Activated CD4-positive, alpha-beta T cell treated with anti-CD3 and anti-CD28 coated beads, Interleukin-2, Interleukin-4, amounts not matched to agents 100 ng/mL and 50 ng/mL, durations not matched to agents 16 hours and 8 hours (primary cell): ENCODE results near the gene GRK4.

Source experiments
- DNase-seq: peaks from one replicate; pipeline ENCODE4 v3.0.0-alpha.2; 2020; ENCODE audit warnings: low spot score

GRK4 gene

GRCh38 chr4:3013323-3013722 lies 50.0 kb downstream of the GRK4 start:
- no peak for DNase-seq

GRCh38 chr4:3013839-3014350 lies 50.5 kb downstream of the GRK4 start:
- DNase-seq, result peak; percentile 86

- no peak for DNase-seq
These were observed 53.6 kb downstream of the GRK4 start for GRCh38 chr4:3016961-3017360.

GRCh38 chr4:3017504-3017903 lies 54.1 kb downstream of the GRK4 start:
- no peak for DNase-seq

- no peak for DNase-seq
These were observed 55.9 kb downstream of the GRK4 start for GRCh38 chr4:3019145-3019846.

- no peak for DNase-seq
These were observed 57.8 kb downstream of the GRK4 start for GRCh38 chr4:3021127-3021526.

GRCh38 chr4:3021627-3022026 lies 58.3 kb downstream of the GRK4 start:
- peak; percentile 58 for DNase-seq

GRCh38 chr4:3022112-3022511 lies 58.7 kb downstream of the GRK4 start:
- no peak for DNase-seq

GRCh38 chr4:3022651-3023050 lies 59.3 kb downstream of the GRK4 start:
- DNase-seq, result no peak

GRCh38 chr4:3025881-3026280 lies 62.5 kb downstream of the GRK4 start:
- no peak for DNase-seq

GRCh38 chr4:3026540-3026939 lies 63.2 kb downstream of the GRK4 start:
- DNase-seq, result no peak

GRCh38 chr4:3029464-3029863 lies 66.1 kb downstream of the GRK4 start:
- no peak for DNase-seq

- DNase-seq, result no peak
These were observed 67.4 kb downstream of the GRK4 start for GRCh38 chr4:3030566-3031356.

- no peak for DNase-seq
These were observed 68.1 kb downstream of the GRK4 start for GRCh38 chr4:3031357-3032082.

GRCh38 chr4:3034231-3034630 lies 70.9 kb downstream of the GRK4 start:
- DNase-seq, result no peak

GRCh38 chr4:3035249-3035648 lies 71.9 kb downstream of the GRK4 start:
- DNase-seq, result no peak

- DNase-seq, result no peak
These were observed 72.3 kb downstream of the GRK4 start for GRCh38 chr4:3035674-3036073.

GRCh38 chr4:3036131-3036952 lies 73.0 kb downstream of the GRK4 start:
- no peak for DNase-seq

- DNase-seq, result peak; percentile 19
These were observed 74.6 kb downstream of the GRK4 start for GRCh38 chr4:3037957-3038461.

- no peak for DNase-seq
These were observed 76.5 kb downstream of the GRK4 start for GRCh38 chr4:3039706-3040366.
